Smooth muscle cell of bladder (primary cell): ENCODE results near the gene TULP4. TPM values are rescaled to one million over a fixed set of nuclear protein-coding genes. Genes with fewer than 3 reads are reported as not detected.

ENCODE experiments used
- total RNA-seq: library from RNA; depleted of rRNA; stranded (reverse); fragments of >200 nt; gene quantifications from 2 replicates; pipeline ENCODE4 v1.2.3, GENCODE V29; 2014

The TULP4 gene
- total RNA-seq = 75.8 and 107 TPM in 2 replicates

DNA sequence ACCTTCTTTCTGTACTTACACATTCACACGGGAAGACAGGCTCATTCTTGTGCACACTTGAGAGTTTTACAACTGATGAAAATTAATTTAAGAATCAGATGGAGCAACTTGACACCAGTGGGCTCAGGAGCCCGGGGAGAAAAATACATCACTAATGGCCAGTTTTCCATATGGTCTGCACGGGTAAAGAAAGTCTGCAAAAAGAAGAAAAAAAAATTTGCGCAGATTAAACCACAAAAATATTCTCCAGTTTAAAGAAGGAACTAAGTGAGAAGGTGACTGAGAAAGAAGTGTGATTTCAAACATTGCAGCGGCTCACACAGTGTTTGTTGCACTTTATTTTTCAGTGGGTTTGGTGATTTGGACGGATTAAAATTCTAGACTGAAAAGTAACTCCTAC, at the start of gene TULP4:
Gene TULP4, plus strand, starts transcription at position 301 of the 400 bp plus-strand sequence. CDS start 1,552 bp downstream, outside the sequence.

DNA sequence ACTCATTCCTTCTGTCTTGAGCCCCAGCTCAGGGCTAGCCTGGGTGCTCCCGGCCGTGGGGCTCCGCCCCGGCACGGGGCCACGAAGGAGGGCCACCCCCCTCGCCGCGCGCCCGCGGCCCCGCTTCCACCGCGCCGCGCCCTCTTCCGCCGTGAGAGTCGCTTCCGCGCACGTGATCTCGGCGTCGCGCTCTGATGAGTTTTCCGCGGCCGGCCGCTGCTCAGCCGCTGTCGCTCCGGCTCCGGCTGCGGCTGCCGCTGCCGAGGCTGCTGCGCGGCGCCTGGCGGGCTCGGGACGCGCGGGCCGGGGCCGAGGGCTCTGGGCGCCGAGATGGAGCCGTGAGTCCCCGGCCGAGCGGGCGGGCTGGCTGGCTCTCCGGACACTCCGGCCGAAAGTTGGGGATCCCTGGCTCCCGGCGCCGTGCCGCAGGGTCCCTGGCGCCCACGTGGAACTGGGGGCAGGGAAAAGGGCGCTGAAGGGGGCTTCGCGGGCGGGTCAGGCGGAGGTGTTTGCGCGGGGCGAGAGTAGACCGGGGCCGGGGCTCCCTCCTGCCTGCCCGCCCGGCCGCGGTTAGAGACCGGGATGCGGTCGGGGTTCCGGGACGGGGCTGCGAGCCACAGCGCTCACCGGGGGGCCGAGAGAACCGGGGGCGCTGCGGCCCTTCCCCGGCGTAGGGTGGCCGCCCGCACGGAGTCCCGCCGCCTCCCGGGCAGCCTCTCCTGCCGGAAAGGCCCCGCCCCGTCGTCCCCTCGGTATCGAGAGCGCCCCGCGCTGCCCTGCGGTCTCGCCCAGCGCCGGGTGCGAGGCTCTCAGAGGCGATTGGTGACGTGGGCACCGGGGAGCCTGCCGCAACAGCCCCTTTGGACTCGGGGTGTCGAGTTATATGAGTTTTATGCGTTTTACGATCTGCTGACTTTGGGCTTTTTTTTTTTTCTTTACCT, 247.9 kb downstream of the TULP4 start, which contains the start of gene TMEM181:
Gene TMEM181, plus strand, starts transcription at position 197 of the 941 bp plus-strand sequence. Its CDS starts 134 bp downstream, at position 331.

Other genes with a start within 250 kb of the TULP4 start
- gene SERAC1, start 144.2 kb upstream of the TULP4 start, total RNA-seq = 6.8 and 10.6 TPM in 2 replicates
- gene GTF2H5, start 144.1 kb upstream of the TULP4 start, total RNA-seq = 7.3 and 8.4 TPM in 2 replicates
- gene TMEM181, start 247.6 kb downstream of the TULP4 start, total RNA-seq = 42.2 and 46.5 TPM in 2 replicates